Dendritic cell treated with granulocyte-macrophage colony-stimulating factor and Interleukin-4, amounts not matched to agents 40 ng/mL and 50 ng/mL, for 4 days (primary cell): ENCODE measurements around the gene IL27RA.
A peak's percentile ranks its signal among the peaks of the same experiment; 100 is the strongest.

Experiments used
- H3K27ac Mint-ChIP-seq: one replicate; pipeline ENCODE4 v1.8.0; 2022; ENCODE audit warnings: mild to moderate bottlenecking, mixed read lengths
- H3K27me3 Mint-ChIP-seq: one replicate; pipeline ENCODE4 v1.8.0; 2022; ENCODE audit warnings: mild to moderate bottlenecking, mixed read lengths
- H3K36me3 Mint-ChIP-seq: one replicate; pipeline ENCODE4 v1.8.0; 2022; ENCODE audit warnings: low read depth, mixed read lengths
- H3K4me1 Mint-ChIP-seq: one replicate; pipeline ENCODE4 v1.8.0; 2022; ENCODE audit warnings: low read depth, mixed read lengths
- H3K4me3 Mint-ChIP-seq: one replicate; pipeline ENCODE4 v1.8.0; 2022; ENCODE audit warnings: mild to moderate bottlenecking, moderate library complexity, mixed read lengths
- H3K9me3 Mint-ChIP-seq: one replicate; pipeline ENCODE4 v1.8.0; 2022; ENCODE audit warnings: mixed read lengths
- intact Hi-C: fragments of 100-400 bp; cut with micrococcal nuclease; formaldehyde crosslinking; loops from one replicate; pipeline ENCODE4 v1.15.0; 2022

IL27RA gene

GRCh38 chr19:14086098-14086497 is 54.5 kb downstream of the IL27RA start:
- intact Hi-C loops: no loop called here
- H3K4me1 Mint-ChIP-seq: peaks cover 21% of the 10 kb centered on the region
- H3K27me3 Mint-ChIP-seq: no peaks in the 10 kb centered on the region
- peaks cover 42% of the 10 kb centered on the region for H3K36me3 Mint-ChIP-seq
- no peak overlapping the region for H3K4me3 Mint-ChIP-seq
- H3K9me3 Mint-ChIP-seq: no peaks in the 10 kb centered on the region
- H3K27ac Mint-ChIP-seq: no peak overlapping the region

GRCh38 chr19:14088634-14089411 is 57.3 kb downstream of the IL27RA start:
- peaks cover 8% of the 10 kb centered on the region for H3K9me3 Mint-ChIP-seq
- H3K4me1 Mint-ChIP-seq: peaks cover 27% of the 10 kb centered on the region
- peak overlapping the region; percentile 69 for H3K4me3 Mint-ChIP-seq
- intact Hi-C loops: loop anchor here (1.0 kb wide), 1 partner anchor 8 kb away; no protein-coding TSS in a partner anchor
- peak overlapping the region; percentile 5 for H3K27ac Mint-ChIP-seq
- no peaks in the 10 kb centered on the region for H3K27me3 Mint-ChIP-seq
- H3K36me3 Mint-ChIP-seq: peaks cover 56% of the 10 kb centered on the region

GRCh38 chr19:14089412-14089661 is 57.8 kb downstream of the IL27RA start:
- Mint-ChIP-seq H3K9me3 (peaks cover 9% of the 10 kb centered on the region), H3K27me3 (no peaks in the 10 kb centered on the region), H3K4me1 (peaks cover 27% of the 10 kb centered on the region), H3K4me3 (peak overlapping the region; percentile 69), H3K27ac (peak overlapping the region; percentile 5), H3K36me3 (peaks cover 56% of the 10 kb centered on the region)
- intact Hi-C loops: loop anchor here (1.0 kb wide), 1 partner anchor 8 kb away; no protein-coding TSS in a partner anchor

- Mint-ChIP-seq H3K4me3 (peak overlapping the region; percentile 82), H3K27me3 (no peaks in the 10 kb centered on the region), H3K27ac (peak overlapping the region; percentile 96), H3K4me1 (peaks cover 27% of the 10 kb centered on the region), H3K36me3 (peaks cover 61% of the 10 kb centered on the region), H3K9me3 (peaks cover 9% of the 10 kb centered on the region)
- intact Hi-C loops: loop anchor here (1.0 to 2.0 kb wide), 2 partner anchors 9 to 27 kb away; partner anchors contain the start of gene PRKACA
Observed at GRCh38 chr19:14089662-14090508, 58.3 kb downstream of the IL27RA start.

- Mint-ChIP-seq H3K36me3 (peaks cover 61% of the 10 kb centered on the region), H3K27ac (peak within 1 kb of the TSS; percentile 96), H3K4me3 (peak within 1 kb of the TSS; percentile 94), H3K9me3 (peaks cover 9% of the 10 kb centered on the region), H3K4me1 (peaks cover 27% of the 10 kb centered on the region), H3K27me3 (no peaks in the 10 kb centered on the region)
- intact Hi-C loops: loop anchor here (2.0 kb wide), 1 partner anchor 26 kb away; the partner anchor contains the start of gene PRKACA
Observed at GRCh38 chr19:14090509-14091080, 59.0 kb downstream of the IL27RA start, which contains the start of gene SAMD1. Gene SAMD1, minus strand, starts transcription at chr19:14090751.

GRCh38 chr19:14091081-14091812 is 59.7 kb downstream of the IL27RA start:
- Mint-ChIP-seq H3K27me3 (no peaks in the 10 kb centered on the region), H3K4me3 (peak overlapping the region; percentile 94), H3K4me1 (peaks cover 27% of the 10 kb centered on the region), H3K27ac (peak overlapping the region; percentile 96), H3K9me3 (peaks cover 9% of the 10 kb centered on the region), H3K36me3 (peaks cover 63% of the 10 kb centered on the region)
- intact Hi-C loops: loop anchor here (2.0 kb wide), 1 partner anchor 26 kb away; the partner anchor contains the start of gene PRKACA

GRCh38 chr19:14091813-14092462 is 60.4 kb downstream of the IL27RA start:
- H3K4me1 Mint-ChIP-seq: peaks cover 27% of the 10 kb centered on the region
- H3K27me3 Mint-ChIP-seq: no peaks in the 10 kb centered on the region
- H3K4me3 Mint-ChIP-seq: peak overlapping the region; percentile 94
- peaks cover 66% of the 10 kb centered on the region for H3K36me3 Mint-ChIP-seq
- intact Hi-C loops: loop anchor here (2.0 kb wide), 1 partner anchor 25 kb away; the partner anchor contains the start of gene PRKACA
- H3K9me3 Mint-ChIP-seq: peaks cover 9% of the 10 kb centered on the region
- peak overlapping the region; percentile 96 for H3K27ac Mint-ChIP-seq

- intact Hi-C loops: no loop called here
- Mint-ChIP-seq H3K36me3 (peaks cover 66% of the 10 kb centered on the region), H3K4me3 (no peak overlapping the region), H3K9me3 (peaks cover 9% of the 10 kb centered on the region), H3K27ac (no peak overlapping the region), H3K4me1 (peaks cover 21% of the 10 kb centered on the region), H3K27me3 (no peaks in the 10 kb centered on the region)
Observed at GRCh38 chr19:14093117-14093823, 61.7 kb downstream of the IL27RA start.

GRCh38 chr19:14094854-14095253 is 63.3 kb downstream of the IL27RA start:
- Mint-ChIP-seq H3K27ac (peak overlapping the region; percentile 3), H3K9me3 (peaks cover 9% of the 10 kb centered on the region), H3K4me1 (peaks cover 11% of the 10 kb centered on the region), H3K36me3 (peaks cover 64% of the 10 kb centered on the region), H3K27me3 (no peaks in the 10 kb centered on the region), H3K4me3 (no peak overlapping the region)
- intact Hi-C loops: no loop called here

- Mint-ChIP-seq H3K4me1 (peaks cover 9% of the 10 kb centered on the region), H3K36me3 (peaks cover 78% of the 10 kb centered on the region), H3K27ac (no peak overlapping the region), H3K27me3 (no peaks in the 10 kb centered on the region), H3K4me3 (no peak overlapping the region), H3K9me3 (peaks cover 9% of the 10 kb centered on the region)
- intact Hi-C loops: no loop called here
Observed at GRCh38 chr19:14096272-14096992, 64.9 kb downstream of the IL27RA start.

GRCh38 chr19:14097532-14098151 is 66.1 kb downstream of the IL27RA start:
- H3K36me3 Mint-ChIP-seq: peaks cover 86% of the 10 kb centered on the region
- H3K4me3 Mint-ChIP-seq: no peak overlapping the region
- H3K9me3 Mint-ChIP-seq: peaks cover 9% of the 10 kb centered on the region
- no peaks in the 10 kb centered on the region for H3K27me3 Mint-ChIP-seq
- intact Hi-C loops: no loop called here
- no peaks in the 10 kb centered on the region for H3K4me1 Mint-ChIP-seq
- H3K27ac Mint-ChIP-seq: peak overlapping the region; percentile 8
